SJSA1 (cell line): ENCODE measurements around the gene ETV6. TPM values are rescaled to one million over a fixed set of nuclear protein-coding genes. Genes with fewer than 3 reads are reported as not detected.

Experiments
- DNase-seq, 2 experiments: peaks; one replicate each; pipeline ENCODE4 v3.0.0-alpha.2; 2015 to 2020; ENCODE audit warnings: low spot score in 2 of 2, low read depth in 1 of 2
- H3K27ac ChIP-seq: fragments of 250-450 bp; sonication (Bioruptor Pico); 2 replicates; pipeline ENCODE4 v1.5.1; 2020; ENCODE audit warnings: mild to moderate bottlenecking, moderate library complexity
- H3K27me3 ChIP-seq: fragments of 250-450 bp; sonication (Bioruptor Pico); replicated peaks from 2 replicates; pipeline ENCODE4 v1.5.1; 2020; ENCODE audit warnings: mild to moderate bottlenecking, moderate library complexity
- H3K36me3 ChIP-seq: fragments of 250-450 bp; sonication (Bioruptor Pico); 2 replicates; pipeline ENCODE4 v1.5.1; 2020; ENCODE audit warnings: mild to moderate bottlenecking
- H3K4me1 ChIP-seq: fragments of 250-450 bp; sonication (Bioruptor Pico); replicated peaks from 2 replicates; pipeline ENCODE4 v1.6.1; 2021; ENCODE audit warnings: mild to moderate bottlenecking
- H3K4me3 ChIP-seq: fragments of 250-450 bp; sonication (Bioruptor Pico); 2 replicates; pipeline ENCODE4 v1.5.1; 2020; ENCODE audit warnings: mild to moderate bottlenecking
- H3K9me3 ChIP-seq: fragments of 250-450 bp; sonication (Bioruptor Pico); replicated peaks from 2 replicates; pipeline ENCODE4 v1.5.1; 2020; ENCODE audit warnings: mild to moderate bottlenecking
- total RNA-seq: library from RNA; depleted of rRNA; stranded (reverse); fragments of >200 nt; shearing (Covaris generic); gene quantifications from 2 replicates; pipeline ENCODE4 v1.2.3, GENCODE V29; 2014

The ETV6 gene
- total RNA-seq, 1 experiment from 2014 or later, result 8.0 TPM

GRCh38 chr12:11697131-11697530 is 47.7 kb downstream of the ETV6 start:
- no peak for DNase-seq
- Histone ChIP-seq H3K27ac (no peak overlapping the region), H3K9me3 (no peaks in the 10 kb centered on the region), H3K27me3 (no peaks in the 10 kb centered on the region), H3K4me1 (no peaks in the 10 kb centered on the region), H3K4me3 (no peak overlapping the region), H3K36me3 (peaks cover 3% of the 10 kb centered on the region; the same call in 1 of the 2 replicates)

- Histone ChIP-seq H3K36me3 (peaks cover 3% of the 10 kb centered on the region; the same call in 1 of the 2 replicates), H3K27ac (no peak overlapping the region), H3K27me3 (no peaks in the 10 kb centered on the region), H3K4me1 (no peaks in the 10 kb centered on the region), H3K4me3 (no peak overlapping the region), H3K9me3 (no peaks in the 10 kb centered on the region)
- DNase-seq, result no peak
These were observed 48.4 kb downstream of the ETV6 start for GRCh38 chr12:11697670-11698387.

DNA sequence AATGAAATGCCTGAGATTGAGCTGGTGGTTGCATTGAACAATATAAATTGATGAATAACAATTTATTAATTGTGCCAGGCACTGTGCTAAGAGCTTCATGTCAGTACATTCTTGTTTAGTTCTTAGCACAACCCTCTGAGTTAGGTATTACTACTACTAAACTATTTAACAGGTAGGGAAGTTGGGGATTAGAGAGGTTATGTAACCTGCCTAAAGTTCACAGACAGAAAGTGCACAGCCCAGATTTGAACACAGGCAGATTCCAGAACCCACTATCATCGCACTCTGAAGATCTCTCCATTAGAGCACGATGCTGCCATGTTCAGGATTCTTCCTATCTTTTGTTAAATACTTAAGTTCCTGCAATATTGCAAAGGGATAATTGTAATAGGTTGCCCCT is 49.3 kb downstream of the ETV6 start:
- H3K4me3 ChIP-seq, result no peak overlapping the region
- H3K9me3 ChIP-seq, result no peaks in the 10 kb centered on the region
- no peak overlapping the region for H3K27ac ChIP-seq
- H3K4me1 ChIP-seq, result no peaks in the 10 kb centered on the region
- H3K36me3 ChIP-seq, result peaks cover 3% of the 10 kb centered on the region; the same call in 1 of the 2 replicates
- no peaks in the 10 kb centered on the region for H3K27me3 ChIP-seq
- DNase-seq, result no peak

DNA sequence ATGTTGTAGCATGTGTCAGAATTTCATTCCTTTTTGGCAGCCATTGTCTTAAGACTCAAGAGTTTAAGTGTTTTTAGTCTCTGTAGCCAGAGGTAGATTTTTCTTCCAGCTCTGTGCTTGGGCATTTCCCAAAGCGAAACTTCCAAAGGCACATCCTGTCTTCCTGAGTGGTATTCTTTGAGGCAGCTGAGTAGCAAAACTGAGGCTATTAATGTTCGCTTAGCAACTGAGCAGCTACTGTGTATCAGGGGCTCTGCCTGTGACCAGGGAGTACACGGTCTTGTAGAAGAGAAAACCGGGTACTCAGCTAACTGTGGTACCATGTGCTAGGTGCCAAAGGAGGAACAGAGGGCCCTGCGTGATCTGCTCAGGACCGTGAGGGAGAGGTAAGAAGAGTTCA is 52.0 kb downstream of the ETV6 start:
- no peaks in the 10 kb centered on the region for H3K9me3 ChIP-seq
- H3K27me3 ChIP-seq, result no peaks in the 10 kb centered on the region
- peaks cover 15% of the 10 kb centered on the region for H3K4me1 ChIP-seq
- no peak for DNase-seq
- H3K27ac ChIP-seq, result no peak overlapping the region
- no peak overlapping the region for H3K4me3 ChIP-seq
- peaks cover 3% of the 10 kb centered on the region; the same call in 1 of the 2 replicates for H3K36me3 ChIP-seq

DNA sequence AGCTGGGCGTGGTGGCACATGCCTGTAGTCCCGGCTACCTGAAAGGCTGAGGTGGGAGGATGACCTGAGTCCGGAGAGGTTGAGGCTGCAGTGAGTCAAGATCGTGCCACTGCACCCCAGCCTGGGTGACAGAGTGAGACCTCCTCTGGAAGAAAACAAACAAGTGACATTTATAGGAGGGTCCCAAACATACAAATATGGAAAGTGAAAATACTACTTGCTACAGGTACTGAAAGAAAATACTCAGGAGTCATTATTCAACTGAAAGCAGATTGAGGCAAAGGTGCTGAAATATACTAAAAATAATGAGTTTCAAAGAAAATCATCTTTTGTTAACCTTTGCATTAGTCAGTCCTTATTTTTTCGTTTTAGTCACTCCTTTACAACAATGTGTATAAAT is 53.5 kb downstream of the ETV6 start:
- Histone ChIP-seq H3K4me1 (peaks cover 15% of the 10 kb centered on the region), H3K27me3 (no peaks in the 10 kb centered on the region), H3K9me3 (no peaks in the 10 kb centered on the region), H3K36me3 (no peaks in the 10 kb centered on the region), H3K27ac (no peak overlapping the region), H3K4me3 (no peak overlapping the region)
- DNase-seq, result no peak

GRCh38 chr12:11703378-11703777 is 53.9 kb downstream of the ETV6 start:
- Histone ChIP-seq H3K4me1 (peaks cover 15% of the 10 kb centered on the region), H3K36me3 (no peaks in the 10 kb centered on the region), H3K4me3 (no peak overlapping the region), H3K27me3 (no peaks in the 10 kb centered on the region), H3K27ac (no peak overlapping the region), H3K9me3 (no peaks in the 10 kb centered on the region)
- no peak for DNase-seq

DNA sequence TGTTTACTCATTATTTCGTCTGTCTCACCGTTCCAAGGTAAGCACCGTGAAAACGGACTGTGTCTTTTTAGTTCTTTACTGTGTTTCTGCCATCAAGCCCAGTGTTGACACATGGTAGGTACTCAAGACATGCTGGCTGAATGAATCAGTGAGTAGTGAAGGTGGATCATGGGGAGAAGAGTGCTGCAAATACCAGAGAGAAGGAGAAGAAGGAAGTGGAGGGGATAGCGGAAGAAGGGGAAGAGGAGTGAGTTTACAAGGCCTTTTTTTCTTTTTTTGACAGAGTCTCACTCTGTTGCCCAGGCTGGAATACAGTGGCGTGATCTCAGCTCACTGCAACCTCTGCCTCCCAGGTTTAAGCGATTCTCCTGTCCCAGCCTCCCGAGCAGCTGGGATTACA is 54.6 kb downstream of the ETV6 start:
- Histone ChIP-seq H3K27me3 (no peaks in the 10 kb centered on the region), H3K36me3 (no peaks in the 10 kb centered on the region), H3K27ac (no peak overlapping the region), H3K4me3 (no peak overlapping the region), H3K4me1 (peaks cover 15% of the 10 kb centered on the region), H3K9me3 (no peaks in the 10 kb centered on the region)
- no peak for DNase-seq

GRCh38 chr12:11705010-11705409 is 55.5 kb downstream of the ETV6 start:
- no peaks in the 10 kb centered on the region for H3K27me3 ChIP-seq
- peak; percentile 70 to 80 for DNase-seq

DNA sequence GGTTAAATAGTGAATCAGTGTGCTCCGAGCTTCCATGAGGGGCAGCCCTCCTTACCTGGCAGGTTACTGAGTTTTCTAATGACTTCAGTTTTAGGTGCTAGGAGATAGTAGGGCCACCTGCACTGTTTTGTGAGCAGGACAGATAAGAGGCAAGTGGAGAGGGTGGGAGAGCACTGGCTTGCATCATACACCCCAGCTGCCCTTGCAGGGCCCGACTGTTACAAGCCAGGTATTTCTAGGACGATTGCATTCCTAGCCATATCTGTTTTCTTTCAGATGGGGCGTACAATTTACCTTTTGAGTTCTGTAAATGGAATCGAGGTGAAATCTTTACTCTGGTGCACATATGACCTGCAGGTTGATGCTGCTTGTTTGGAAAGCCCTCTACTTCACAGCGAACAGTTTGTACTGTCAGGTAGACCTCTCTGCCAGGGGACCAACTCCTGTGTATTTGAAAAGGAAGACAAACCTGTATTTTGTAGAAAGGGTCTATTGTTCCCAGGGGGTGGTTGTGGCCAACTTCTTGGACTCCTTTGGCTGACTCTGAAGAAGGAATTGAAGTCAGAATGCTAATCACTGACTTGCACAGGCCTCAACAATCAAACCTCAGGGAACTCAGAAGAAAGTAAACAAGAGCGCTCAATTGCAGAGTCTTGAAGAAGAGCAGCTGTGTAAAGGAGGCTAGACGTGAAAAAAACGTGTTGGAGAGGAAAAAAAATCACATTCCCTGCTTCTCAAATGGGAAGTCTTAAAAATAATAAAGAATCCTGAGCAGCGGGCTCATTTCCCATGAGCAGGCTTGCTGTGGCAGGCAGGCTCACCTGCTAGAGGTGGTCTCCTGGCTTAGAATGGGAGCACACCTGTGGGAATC is 57.3 kb downstream of the ETV6 start:
- Histone ChIP-seq H3K9me3 (no peaks in the 10 kb centered on the region), H3K4me3 (no peak overlapping the region), H3K4me1 (peaks cover 15% of the 10 kb centered on the region), H3K27me3 (no peaks in the 10 kb centered on the region), H3K36me3 (peaks cover 6% of the 10 kb centered on the region; the same call in 1 of the 2 replicates), H3K27ac (no peak overlapping the region)
- DNase-seq, result no peak

More at GRCh38 chr12:11705010-11705409, 55.5 kb downstream of the ETV6 start:
- H3K4me3 ChIP-seq, result no peak overlapping the region
- peaks cover 15% of the 10 kb centered on the region for H3K4me1 ChIP-seq
- peak overlapping the region; percentile 59 for H3K27ac ChIP-seq
- no peaks in the 10 kb centered on the region for H3K9me3 ChIP-seq
- no peaks in the 10 kb centered on the region for H3K36me3 ChIP-seq

DNA sequence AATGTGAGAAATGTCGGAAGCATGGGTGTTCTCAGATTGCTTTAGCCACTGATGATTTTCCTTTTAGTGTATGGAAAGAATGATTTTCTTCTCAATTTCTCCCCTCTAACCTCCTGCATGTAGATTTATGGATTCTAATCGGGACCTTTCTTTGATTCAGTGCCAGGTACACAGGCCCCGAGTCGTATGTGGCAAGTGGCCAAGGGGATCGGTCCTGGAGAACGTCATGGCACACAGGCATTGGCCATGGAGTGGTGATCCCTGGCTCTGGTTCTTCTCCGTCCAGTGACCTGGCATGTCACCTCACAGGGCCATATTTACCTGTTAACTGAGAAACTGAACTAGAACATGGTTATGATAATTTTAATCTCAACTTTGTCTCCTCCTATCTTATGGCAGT is 58.1 kb downstream of the ETV6 start:
- Histone ChIP-seq H3K4me3 (no peak overlapping the region), H3K27ac (no peak overlapping the region), H3K9me3 (no peaks in the 10 kb centered on the region), H3K27me3 (0 out of 2 replicates have a peak, but pooled peaks cover 2% of the 10 kb centered on the region), H3K4me1 (peaks cover 15% of the 10 kb centered on the region), H3K36me3 (peaks cover 11% of the 10 kb centered on the region)
- DNase-seq, result no peak

- H3K27me3 ChIP-seq, result 0 out of 2 replicates have a peak, but pooled peaks cover 2% of the 10 kb centered on the region
These were observed 60.0 kb downstream of the ETV6 start for GRCh38 chr12:11709513-11709912.

DNA sequence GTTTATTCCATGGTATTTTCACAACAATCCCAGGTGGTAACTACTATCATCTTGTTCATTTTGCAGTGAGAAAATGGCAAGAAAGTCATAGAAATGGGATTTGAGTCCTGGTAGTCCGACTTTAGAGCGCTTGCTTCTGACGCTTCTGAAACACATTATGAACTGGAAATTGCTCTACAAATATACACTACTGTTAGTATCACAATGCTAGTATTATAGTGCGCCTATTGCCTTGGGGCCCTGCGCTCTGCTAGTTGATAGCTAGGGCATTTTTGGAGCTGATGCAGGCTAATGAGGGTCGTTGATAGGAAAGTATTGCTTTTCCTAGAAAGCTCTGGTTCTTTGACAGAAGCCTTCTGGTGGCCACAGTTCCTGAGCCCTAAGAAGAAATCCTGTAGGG is 61.0 kb downstream of the ETV6 start:
- Histone ChIP-seq H3K9me3 (no peaks in the 10 kb centered on the region), H3K27me3 (0 out of 2 replicates have a peak, but pooled peaks cover 2% of the 10 kb centered on the region), H3K4me1 (peaks cover 7% of the 10 kb centered on the region), H3K4me3 (no peak overlapping the region), H3K27ac (no peak overlapping the region), H3K36me3 (peaks cover 13% of the 10 kb centered on the region)
- no peak for DNase-seq

More at GRCh38 chr12:11709513-11709912, 60.0 kb downstream of the ETV6 start:
- Histone ChIP-seq H3K36me3 (peaks cover 13% of the 10 kb centered on the region), H3K9me3 (no peaks in the 10 kb centered on the region), H3K4me3 (no peak overlapping the region), H3K27ac (no peak overlapping the region), H3K4me1 (peaks cover 15% of the 10 kb centered on the region)
- no peak for DNase-seq

- H3K4me3 ChIP-seq, result no peak overlapping the region
- H3K27me3 ChIP-seq, result 0 out of 2 replicates have a peak, but pooled peaks cover 2% of the 10 kb centered on the region
- no peaks in the 10 kb centered on the region for H3K9me3 ChIP-seq
- no peak for DNase-seq
- peaks cover 13% of the 10 kb centered on the region for H3K36me3 ChIP-seq
- H3K4me1 ChIP-seq, result peaks cover 2% of the 10 kb centered on the region
- no peak overlapping the region for H3K27ac ChIP-seq
These were observed 61.4 kb downstream of the ETV6 start for GRCh38 chr12:11710906-11711305.
